IPS DF 6.9 (cell line): Measurements from ENCODE around the gene FSCN2.

ENCODE experiments used
- DNase-seq: peaks from one replicate; pipeline ENCODE4 v3.0.0-alpha.2; 2013; ENCODE audit warnings: low read depth, low spot score
- H3K27ac ChIP-seq: one replicate; pipeline ENCODE4 v1.5.1; 2013; ENCODE audit warnings: low read length, control low read depth
- H3K27me3 ChIP-seq: 2 replicates; pipeline ENCODE4 v1.6.1; 2013; ENCODE audit warnings: mild to moderate bottlenecking, low read length; ENCODE audit not compliant: control insufficient read depth, insufficient read depth
- H3K36me3 ChIP-seq: 2 replicates; pipeline ENCODE4 v1.6.1; 2013; ENCODE audit warnings: low read length; ENCODE audit not compliant: control insufficient read depth, insufficient read depth
- H3K4me1 ChIP-seq: 2 replicates; pipeline ENCODE4 v1.6.1; 2013; ENCODE audit warnings: low read length; ENCODE audit not compliant: control insufficient read depth, insufficient read depth
- H3K4me3 ChIP-seq: 2 replicates; pipeline ENCODE4 v1.5.1; 2013; ENCODE audit warnings: mild to moderate bottlenecking, low read length
- H3K9me3 ChIP-seq: 2 replicates; pipeline ENCODE4 v1.6.1; 2013; ENCODE audit warnings: low read length, inconsistent platforms; ENCODE audit not compliant: control insufficient read depth, insufficient read depth
- WGBS: extraction: QIAGEN DNeasy Blood & Tissue Kit; methylation state at CpG from one replicate; pipeline ENCODE4 v1.1.7; 2013; ENCODE audit warnings: mixed read lengths, missing lambda C conversion rate; ENCODE audit not compliant: insufficient read length, insufficient coverage; 5-methylcytosine and 5-hydroxymethylcytosine counted together

The FSCN2 gene

GRCh38 chr17:81544281-81544974 lies 16.3 kb downstream of the FSCN2 start:
- H3K27me3 ChIP-seq: no peaks in the 10 kb centered on the region
- H3K4me3 ChIP-seq: no peak overlapping the region
- no peaks in the 10 kb centered on the region for H3K9me3 ChIP-seq
- no peak for DNase-seq
- H3K4me1 ChIP-seq: no peaks in the 10 kb centered on the region
- no peak overlapping the region for H3K27ac ChIP-seq
- peaks cover 35% of the 10 kb centered on the region for H3K36me3 ChIP-seq
- WGBS: no CpG with 5 or more reads among the region's 16 CpGs

GRCh38 chr17:81545160-81545949 lies 17.2 kb downstream of the FSCN2 start:
- Histone ChIP-seq H3K27me3 (no peaks in the 10 kb centered on the region), H3K4me3 (no peak overlapping the region), H3K36me3 (peaks cover 39% of the 10 kb centered on the region), H3K4me1 (no peaks in the 10 kb centered on the region), H3K9me3 (no peaks in the 10 kb centered on the region), H3K27ac (no peak overlapping the region)
- no peak for DNase-seq
- WGBS: no CpG with 5 or more reads among the region's 24 CpGs

DNA sequence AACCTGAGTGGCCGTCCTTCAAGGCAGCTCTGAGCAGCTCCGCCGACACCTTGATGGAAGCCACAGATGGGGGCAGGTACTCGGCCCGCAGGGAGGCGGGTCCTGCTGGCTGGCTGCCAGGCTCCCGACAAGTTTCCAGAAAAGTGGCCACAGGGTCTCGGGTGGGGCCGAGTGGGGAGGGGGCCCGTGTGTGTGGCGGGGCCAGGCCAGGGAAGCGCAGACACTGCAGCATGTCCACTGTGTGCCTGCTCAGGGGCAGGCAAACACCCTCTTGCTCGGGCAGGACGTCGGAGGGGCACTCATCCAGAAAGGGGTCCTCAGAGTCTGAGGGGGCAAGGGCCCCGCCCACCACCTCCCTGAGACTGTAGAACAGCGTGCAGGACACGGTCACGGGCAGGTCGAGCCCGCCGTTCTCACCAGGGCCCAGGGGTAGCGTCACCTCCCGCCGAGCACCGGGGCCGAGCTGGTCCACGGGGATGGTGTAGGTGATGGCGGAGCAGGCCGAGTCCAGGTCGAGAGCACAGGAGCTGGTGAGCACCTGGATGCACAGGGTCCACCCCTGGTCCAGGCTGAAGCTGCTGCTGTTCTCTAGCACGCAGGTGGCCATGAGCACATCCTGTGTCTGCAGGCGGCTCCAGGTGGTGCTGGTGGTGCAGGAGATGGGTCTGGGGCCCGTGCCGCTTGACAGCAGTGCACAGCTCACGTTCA lies 18.9 kb downstream of the FSCN2 start:
- H3K4me3 ChIP-seq: no peak overlapping the region
- H3K36me3 ChIP-seq: peaks cover 32% of the 10 kb centered on the region
- DNase-seq: no peak
- H3K4me1 ChIP-seq: 0 out of 2 replicates have a peak, but pooled peaks cover 2% of the 10 kb centered on the region
- WGBS: no CpG with 5 or more reads among the region's 36 CpGs
- H3K9me3 ChIP-seq: no peaks in the 10 kb centered on the region
- no peaks in the 10 kb centered on the region for H3K27me3 ChIP-seq
- no peak overlapping the region for H3K27ac ChIP-seq

- Histone ChIP-seq H3K9me3 (no peaks in the 10 kb centered on the region), H3K27ac (no peak overlapping the region), H3K4me1 (0 out of 2 replicates have a peak, but pooled peaks cover 2% of the 10 kb centered on the region), H3K27me3 (no peaks in the 10 kb centered on the region), H3K4me3 (no peak overlapping the region), H3K36me3 (peaks cover 32% of the 10 kb centered on the region)
- no peak for DNase-seq
- WGBS: no CpG with 5 or more reads among the region's 14 CpGs
Measured at GRCh38 chr17:81547614-81547982, 19.4 kb downstream of the FSCN2 start.

DNA sequence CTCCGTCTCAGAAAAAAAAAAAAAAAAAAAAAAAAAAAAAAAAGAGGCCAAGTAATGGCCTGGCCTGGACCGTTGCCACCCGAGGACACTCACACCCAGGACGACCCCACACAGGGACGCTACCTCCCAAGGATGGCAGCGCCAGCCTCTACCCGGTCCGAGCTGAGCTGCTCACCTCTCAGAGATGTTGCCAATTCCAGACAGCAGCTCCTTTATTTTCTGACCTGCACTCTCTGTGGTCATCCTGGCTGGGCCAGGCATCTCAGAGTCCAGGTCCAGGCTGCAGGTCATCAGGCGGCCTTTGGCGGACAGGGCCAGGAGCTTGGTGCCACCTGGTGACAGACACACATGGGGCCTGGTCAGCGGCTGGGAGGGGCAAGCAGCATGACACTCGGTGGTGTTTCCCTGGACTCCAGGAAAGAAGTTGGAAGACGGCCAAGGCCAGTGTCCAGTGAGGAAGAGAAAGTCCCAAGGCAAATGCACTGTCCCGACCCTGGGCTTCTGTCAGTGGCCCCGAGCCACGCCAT lies 20.9 kb downstream of the FSCN2 start:
- no CpG with 5 or more reads among the region's 16 CpGs for WGBS
- Histone ChIP-seq H3K27ac (no peak overlapping the region), H3K9me3 (no peaks in the 10 kb centered on the region), H3K27me3 (no peaks in the 10 kb centered on the region), H3K36me3 (peaks cover 26% of the 10 kb centered on the region), H3K4me1 (0 out of 2 replicates have a peak, but pooled peaks cover 2% of the 10 kb centered on the region), H3K4me3 (no peak overlapping the region)
- DNase-seq: no peak

- DNase-seq: no peak
- no CpG with 5 or more reads among the region's 8 CpGs for WGBS
- Histone ChIP-seq H3K27ac (no peak overlapping the region), H3K4me1 (0 out of 2 replicates have a peak, but pooled peaks cover 2% of the 10 kb centered on the region), H3K36me3 (peaks cover 26% of the 10 kb centered on the region), H3K9me3 (no peaks in the 10 kb centered on the region), H3K27me3 (no peaks in the 10 kb centered on the region), H3K4me3 (no peak overlapping the region)
Measured at GRCh38 chr17:81549826-81550225, 21.6 kb downstream of the FSCN2 start.

DNA sequence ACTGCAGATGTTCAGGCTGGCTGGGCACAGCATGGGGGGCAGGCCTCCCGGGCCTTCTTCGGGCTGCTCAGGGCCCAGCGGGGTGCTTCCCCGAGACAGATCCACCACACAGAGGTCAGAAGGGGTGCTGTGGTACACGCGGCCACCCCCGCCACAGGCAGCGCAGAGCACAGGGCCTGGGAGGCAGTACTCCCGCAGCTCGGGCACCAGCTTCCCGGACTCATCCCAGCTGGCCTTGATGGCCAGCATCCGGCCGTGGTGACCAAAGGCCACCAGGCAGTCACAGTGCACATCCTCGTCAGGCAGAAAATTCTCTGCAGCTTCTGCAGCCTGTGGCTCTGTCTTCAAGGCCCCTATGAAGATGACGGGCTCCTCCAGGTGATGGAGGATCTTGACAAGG lies 22.1 kb downstream of the FSCN2 start:
- no peak for DNase-seq
- no peak overlapping the region for H3K4me3 ChIP-seq
- no CpG with 5 or more reads among the region's 15 CpGs for WGBS
- H3K9me3 ChIP-seq: no peaks in the 10 kb centered on the region
- H3K4me1 ChIP-seq: 0 out of 2 replicates have a peak, but pooled peaks cover 2% of the 10 kb centered on the region
- no peaks in the 10 kb centered on the region for H3K27me3 ChIP-seq
- no peak overlapping the region for H3K27ac ChIP-seq
- peaks cover 23% of the 10 kb centered on the region for H3K36me3 ChIP-seq

DNA sequence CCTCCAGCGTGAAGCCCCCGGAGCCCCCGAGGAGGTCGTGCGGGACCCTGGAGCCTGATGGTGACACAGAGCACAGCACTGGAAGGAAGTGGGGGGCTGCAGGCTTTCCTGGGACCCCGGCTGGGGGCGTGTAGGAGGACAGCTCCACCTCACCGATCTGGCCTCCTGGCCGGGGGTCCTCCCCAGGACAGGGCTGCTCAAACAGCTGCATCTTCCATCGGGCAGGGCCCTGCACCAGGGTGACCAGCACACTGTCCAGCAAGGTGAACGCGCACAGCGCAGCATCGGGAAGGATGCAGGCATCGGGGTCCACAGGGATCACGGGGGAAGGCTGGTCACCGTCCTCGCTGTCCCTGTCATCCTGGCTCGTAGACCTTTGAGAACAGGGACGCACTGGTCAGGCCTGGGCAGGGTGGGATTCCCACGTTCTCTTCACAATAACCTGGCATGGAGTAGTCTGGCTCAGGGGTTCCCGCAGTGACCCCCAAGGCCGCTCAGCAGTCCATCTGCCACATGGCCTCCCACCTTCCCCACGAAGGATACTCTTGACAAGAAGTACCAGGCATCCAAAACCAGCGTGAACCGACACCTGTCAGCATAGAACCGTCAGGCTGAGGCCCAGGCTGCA lies 22.8 kb downstream of the FSCN2 start:
- Histone ChIP-seq H3K4me1 (0 out of 2 replicates have a peak, but pooled peaks cover 2% of the 10 kb centered on the region), H3K27me3 (no peaks in the 10 kb centered on the region), H3K9me3 (no peaks in the 10 kb centered on the region), H3K4me3 (peak overlapping the region; percentile 95; the same call in 1 of the 2 replicates), H3K27ac (no peak overlapping the region), H3K36me3 (peaks cover 17% of the 10 kb centered on the region)
- WGBS: no CpG with 5 or more reads among the region's 27 CpGs
- DNase-seq: no peak

DNA sequence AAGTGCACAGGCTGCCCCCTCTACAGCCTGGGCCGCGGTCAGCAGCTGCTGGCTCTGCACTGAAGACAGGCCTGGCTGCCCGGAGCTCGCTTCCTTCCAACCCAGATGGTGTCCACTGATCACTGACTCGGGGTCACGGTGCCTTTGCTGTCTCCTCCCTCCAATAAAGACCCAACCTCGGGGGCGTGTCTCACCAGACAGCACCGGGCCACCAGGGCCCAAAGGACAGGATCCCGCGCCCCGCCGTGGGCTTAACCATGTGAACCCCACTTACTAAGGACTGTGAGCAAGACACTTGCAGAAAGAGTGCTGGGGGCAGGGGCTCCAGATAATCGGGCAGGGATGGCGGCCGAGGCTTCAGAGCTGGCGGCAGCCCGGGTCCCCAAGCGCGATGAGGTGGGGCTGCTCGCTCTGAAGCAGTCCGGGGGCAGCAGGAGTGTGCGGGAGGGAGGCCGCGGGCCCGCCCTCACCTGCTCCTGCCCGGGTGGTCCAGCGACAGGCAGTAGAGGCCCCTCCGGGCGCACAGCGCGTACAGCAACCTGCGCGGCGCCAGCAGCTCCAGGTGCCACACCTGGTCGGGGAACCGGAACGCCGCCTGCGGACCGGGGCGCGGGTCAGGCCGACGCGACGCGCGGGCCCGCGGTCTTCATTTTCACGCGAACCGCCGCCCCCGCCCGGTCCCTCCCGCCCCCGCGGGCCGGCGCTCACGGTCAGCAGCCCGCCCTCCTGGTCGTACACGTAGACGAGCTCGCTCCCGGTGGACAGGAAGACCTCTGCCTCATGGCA lies 23.5 kb downstream of the FSCN2 start:
- Histone ChIP-seq H3K27ac (no peak overlapping the region), H3K9me3 (no peaks in the 10 kb centered on the region), H3K36me3 (peaks cover 14% of the 10 kb centered on the region), H3K4me1 (0 out of 2 replicates have a peak, but pooled peaks cover 2% of the 10 kb centered on the region), H3K4me3 (peak overlapping the region; percentile 95), H3K27me3 (no peaks in the 10 kb centered on the region)
- no CpG with 5 or more reads among the region's 69 CpGs for WGBS
- no peak for DNase-seq
